ENCODE measurements around the gene RBM33.

Gene RBM33

DNA sequence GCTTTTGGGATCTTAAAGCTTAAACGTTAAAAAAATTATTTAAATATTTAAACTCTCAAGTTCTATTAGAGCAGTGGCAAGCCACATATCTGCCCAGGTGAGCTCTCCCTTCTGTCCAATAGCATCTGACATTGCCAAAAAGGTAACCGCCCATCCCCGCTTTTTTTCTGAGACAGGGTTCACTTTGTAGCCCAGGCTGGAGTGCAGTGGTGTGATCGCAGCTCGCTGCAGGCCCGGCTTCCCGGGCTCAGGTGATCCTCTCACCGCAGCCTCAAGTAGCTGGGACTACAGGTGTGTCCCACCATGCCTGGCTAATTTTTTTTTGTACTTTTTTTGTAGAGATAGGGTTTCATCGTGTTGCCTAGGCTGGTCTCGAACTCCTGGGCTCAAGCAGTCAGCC, 83.2 kb downstream of the RBM33 start:
- no peak for DNase-seq

GRCh38 chr7:155728116-155728515, 83.7 kb downstream of the RBM33 start:
- no peak for DNase-seq

- DNase-seq: no peak
Observed at GRCh38 chr7:155729847-155730246, 85.4 kb downstream of the RBM33 start.

DNA sequence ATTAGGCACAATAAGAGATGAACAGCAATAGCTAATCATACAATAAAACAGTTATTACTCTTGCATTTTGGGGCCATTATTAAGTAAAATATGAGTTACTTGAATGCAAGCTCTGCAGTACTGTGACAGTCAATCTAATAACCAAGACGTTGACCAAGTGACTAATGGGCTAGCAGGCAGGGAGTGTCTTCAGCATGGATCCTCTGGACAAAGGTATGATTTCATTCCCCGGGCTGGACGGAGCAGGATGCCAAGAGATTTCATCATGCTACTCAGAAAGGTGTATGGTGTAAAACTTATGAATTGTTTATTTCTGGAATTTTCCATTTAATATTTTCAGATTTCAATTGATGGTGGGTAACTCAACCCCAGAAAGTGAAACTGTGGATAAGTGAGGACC, 86.9 kb downstream of the RBM33 start:
- no peak for DNase-seq

DNA sequence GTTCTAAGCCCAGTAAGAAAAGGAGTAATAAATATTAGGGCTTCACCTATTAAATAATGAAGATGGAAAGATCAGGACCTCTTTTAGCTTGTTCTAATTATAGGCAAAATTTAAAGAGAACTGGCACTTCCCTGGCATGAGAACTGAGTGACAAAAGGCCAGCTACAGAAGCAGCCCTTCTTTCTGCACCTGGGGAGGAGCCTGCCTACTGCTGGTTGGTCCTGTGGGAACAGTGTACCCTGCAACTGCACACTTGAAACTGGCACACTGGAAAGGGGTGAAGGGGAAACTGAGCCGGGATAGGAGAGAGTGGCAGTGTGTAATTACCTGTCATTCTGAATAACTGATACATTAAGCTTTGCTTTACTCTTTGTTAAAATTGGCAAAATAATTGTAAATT, 87.4 kb downstream of the RBM33 start:
- DNase-seq: no peak

GRCh38 chr7:155732286-155732685, 87.8 kb downstream of the RBM33 start:
- no peak for DNase-seq

GRCh38 chr7:155733582-155734444, 89.4 kb downstream of the RBM33 start:
- DNase-seq: no peak

GRCh38 chr7:155734445-155734809, 90.0 kb downstream of the RBM33 start:
- no peak for DNase-seq

GRCh38 chr7:155735442-155736115, 91.1 kb downstream of the RBM33 start:
- no peak for DNase-seq

- no peak for DNase-seq
Observed at GRCh38 chr7:155737590-155737989, 93.1 kb downstream of the RBM33 start.

DNA sequence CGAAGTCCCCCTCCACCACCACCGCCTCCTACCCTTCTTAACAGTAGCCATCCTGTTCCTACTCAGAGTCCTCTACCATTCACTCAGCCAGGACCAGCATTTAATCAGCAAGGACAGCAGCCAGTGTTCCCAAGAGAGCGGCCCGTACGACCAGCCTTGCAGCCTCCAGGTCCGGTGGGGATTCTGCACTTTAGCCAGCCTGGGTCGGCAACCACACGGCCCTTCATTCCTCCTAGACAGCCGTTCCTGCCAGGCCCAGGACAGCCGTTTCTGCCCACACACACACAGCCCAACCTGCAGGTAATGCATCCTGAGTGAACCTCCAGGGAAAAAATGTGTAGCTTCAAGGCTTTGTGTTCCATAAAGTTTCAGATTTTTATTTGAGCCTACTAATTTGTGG, 93.6 kb downstream of the RBM33 start:
- DNase-seq: no peak

- DNase-seq: peak; percentile 23 to 33
Observed at GRCh38 chr7:155738652-155739537, 94.4 kb downstream of the RBM33 start.

GRCh38 chr7:155739538-155740143, 95.2 kb downstream of the RBM33 start:
- DNase-seq: no peak

DNA sequence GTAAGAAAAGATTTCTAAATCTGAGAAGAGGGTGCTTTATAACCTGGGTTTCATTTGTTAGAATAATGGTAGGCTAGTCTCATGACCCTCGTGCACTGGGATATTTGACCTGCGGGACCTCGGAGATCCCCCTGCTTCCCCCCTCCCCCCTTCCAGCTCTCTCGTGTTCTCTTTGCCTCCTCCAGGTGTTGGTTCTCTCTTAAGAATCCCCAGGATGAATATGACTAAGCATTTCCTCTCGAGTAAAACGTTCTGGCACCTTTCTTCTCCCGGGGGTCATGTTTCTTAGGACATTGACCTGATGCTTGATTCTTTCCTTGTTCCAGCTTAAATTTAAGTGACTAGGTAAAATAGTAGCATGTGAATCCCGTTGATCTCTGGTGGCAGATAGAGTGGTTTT, 96.6 kb downstream of the RBM33 start:
- DNase-seq: no peak

- no peak for DNase-seq
Observed at GRCh38 chr7:155741805-155742204, 97.3 kb downstream of the RBM33 start.

DNA sequence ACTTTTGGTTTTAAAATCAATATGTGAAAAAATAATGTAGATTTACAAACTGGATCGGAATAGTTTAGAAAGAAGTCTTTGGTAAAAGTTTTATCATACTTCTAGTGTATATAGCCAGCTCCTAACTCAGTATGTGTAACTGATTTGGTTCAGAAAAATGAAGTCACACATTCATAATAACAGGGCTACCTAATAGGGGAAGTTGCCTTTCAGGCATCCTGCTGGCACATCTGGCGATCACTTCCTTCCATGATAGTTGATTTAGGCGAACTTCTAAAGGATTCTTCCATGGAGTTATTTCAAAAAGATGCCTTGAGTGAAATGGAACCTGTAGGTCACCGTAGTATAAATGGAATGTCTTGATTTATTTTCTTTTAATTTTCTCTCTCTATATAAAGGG, 98.7 kb downstream of the RBM33 start:
- DNase-seq: no peak

GRCh38 chr7:155744971-155745683, 100.7 kb downstream of the RBM33 start:
- DNase-seq: no peak

- no peak for DNase-seq
Observed at GRCh38 chr7:155745737-155746136, 101.3 kb downstream of the RBM33 start.

DNA sequence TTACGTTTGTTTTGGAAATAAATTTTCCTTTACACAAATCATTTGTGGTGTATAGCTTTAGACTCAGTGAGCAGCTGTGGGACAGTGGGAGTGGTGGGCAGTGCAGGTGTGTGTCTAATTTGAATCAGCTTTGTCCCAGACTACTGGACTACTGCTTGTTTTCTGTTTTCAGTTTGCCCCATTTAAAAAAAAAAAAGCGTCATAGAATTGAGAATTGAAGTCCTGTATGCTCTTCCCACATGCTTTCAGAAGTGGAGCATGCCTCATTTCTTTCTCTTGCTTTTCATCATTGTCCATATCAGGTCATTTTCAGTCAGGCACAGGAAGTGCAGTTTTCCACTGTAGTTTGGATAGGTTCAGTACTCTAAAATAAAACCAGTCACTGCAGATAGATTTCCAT, 101.7 kb downstream of the RBM33 start:
- no peak for DNase-seq

DNA sequence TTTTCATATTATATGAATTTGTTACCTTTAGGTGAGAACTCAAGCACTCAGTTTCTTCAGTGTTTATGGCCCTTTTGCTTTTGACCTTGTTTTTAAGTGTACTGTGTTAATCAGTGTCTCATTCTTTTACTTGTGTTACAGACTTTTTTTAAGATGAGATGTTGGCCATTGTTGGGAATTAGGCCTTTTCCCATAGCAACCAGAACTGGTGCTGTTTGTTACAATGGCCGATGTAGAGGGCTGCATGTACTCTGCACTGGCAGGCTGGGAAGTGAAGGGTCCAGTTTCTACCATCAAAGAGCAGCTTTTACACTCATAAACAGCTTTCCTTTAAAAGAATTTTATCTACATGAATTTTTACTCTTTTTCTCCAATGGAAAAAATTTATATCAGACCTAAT, 102.7 kb downstream of the RBM33 start:
- DNase-seq: no peak

DNA sequence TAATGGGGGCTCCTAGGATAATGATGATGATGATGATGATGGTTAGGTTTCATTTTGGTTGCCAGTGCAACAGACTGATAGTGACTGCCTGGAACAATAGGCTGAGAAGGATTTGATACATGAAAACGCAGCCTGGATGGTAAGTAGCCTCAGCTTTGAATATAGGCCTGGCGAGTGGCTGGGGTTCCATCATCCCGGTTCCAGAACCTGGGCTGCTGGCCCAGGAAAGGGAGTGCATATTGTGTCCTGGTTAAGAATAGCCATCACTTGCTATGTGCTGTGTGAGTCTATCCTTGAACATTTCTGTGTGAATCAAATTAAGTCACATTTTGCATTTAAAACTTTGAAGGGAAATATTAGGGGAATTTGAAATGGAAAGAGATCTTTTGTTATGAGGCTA, 105.1 kb downstream of the RBM33 start:
- no peak for DNase-seq
